NCI-H774 (cell line): ENCODE measurements around the gene CILP2.

Experiments
- DNase-seq: peaks from one replicate; lab custom pipeline; 2025; lab: John Stamatoyannopoulos, UW

CILP2 gene, protein sequence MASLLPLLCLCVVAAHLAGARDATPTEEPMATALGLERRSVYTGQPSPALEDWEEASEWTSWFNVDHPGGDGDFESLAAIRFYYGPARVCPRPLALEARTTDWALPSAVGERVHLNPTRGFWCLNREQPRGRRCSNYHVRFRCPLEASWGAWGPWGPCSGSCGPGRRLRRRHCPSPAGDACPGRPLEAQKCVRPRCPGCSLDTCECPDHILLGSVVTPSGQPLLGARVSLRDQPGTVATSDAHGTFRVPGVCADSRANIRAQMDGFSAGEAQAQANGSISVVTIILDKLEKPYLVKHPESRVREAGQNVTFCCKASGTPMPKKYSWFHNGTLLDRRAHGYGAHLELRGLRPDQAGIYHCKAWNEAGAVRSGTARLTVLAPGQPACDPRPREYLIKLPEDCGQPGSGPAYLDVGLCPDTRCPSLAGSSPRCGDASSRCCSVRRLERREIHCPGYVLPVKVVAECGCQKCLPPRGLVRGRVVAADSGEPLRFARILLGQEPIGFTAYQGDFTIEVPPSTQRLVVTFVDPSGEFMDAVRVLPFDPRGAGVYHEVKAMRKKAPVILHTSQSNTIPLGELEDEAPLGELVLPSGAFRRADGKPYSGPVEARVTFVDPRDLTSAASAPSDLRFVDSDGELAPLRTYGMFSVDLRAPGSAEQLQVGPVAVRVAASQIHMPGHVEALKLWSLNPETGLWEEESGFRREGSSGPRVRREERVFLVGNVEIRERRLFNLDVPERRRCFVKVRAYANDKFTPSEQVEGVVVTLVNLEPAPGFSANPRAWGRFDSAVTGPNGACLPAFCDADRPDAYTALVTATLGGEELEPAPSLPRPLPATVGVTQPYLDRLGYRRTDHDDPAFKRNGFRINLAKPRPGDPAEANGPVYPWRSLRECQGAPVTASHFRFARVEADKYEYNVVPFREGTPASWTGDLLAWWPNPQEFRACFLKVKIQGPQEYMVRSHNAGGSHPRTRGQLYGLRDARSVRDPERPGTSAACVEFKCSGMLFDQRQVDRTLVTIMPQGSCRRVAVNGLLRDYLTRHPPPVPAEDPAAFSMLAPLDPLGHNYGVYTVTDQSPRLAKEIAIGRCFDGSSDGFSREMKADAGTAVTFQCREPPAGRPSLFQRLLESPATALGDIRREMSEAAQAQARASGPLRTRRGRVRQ

DNA sequence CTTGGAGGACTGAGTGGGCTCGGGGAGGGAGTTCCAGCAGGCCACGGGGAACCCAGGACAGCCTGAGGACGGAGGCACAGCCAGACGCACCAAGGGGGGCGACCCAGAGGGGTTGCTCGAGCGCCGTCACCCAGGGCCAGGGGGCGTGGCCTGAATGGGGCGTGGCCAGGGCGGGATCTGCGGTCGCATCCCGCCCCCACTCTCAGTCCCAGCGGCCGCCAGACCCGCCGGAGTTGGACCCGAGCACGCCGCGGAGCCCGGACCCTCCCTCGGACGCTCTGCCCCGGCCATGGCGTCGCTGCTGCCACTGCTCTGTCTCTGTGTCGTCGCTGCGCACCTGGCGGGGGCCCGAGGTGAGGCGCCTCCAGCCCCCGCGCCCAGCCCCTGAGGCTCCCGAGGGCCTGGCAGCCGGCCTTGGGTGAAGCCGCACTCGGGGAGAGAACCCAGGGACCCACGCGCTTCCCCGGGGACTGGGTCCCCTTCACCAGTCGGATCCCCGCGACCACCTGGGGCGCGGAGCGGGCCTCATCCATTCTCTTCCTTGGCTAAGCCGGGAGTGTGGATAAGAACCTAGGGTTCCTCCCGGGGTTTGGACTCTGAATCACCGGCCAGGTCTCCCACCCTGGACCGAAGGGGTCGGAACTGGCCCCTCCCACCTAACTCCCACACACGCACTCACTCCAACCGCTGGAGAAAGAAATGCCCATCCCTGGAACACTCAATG lies at the start of gene CILP2:
CILP2 (plus strand) TSS at position 205 of the 724 bp plus-strand sequence; CDS start at position 290, 85 bp downstream.
- DNase-seq = peak; percentile 35

DNA sequence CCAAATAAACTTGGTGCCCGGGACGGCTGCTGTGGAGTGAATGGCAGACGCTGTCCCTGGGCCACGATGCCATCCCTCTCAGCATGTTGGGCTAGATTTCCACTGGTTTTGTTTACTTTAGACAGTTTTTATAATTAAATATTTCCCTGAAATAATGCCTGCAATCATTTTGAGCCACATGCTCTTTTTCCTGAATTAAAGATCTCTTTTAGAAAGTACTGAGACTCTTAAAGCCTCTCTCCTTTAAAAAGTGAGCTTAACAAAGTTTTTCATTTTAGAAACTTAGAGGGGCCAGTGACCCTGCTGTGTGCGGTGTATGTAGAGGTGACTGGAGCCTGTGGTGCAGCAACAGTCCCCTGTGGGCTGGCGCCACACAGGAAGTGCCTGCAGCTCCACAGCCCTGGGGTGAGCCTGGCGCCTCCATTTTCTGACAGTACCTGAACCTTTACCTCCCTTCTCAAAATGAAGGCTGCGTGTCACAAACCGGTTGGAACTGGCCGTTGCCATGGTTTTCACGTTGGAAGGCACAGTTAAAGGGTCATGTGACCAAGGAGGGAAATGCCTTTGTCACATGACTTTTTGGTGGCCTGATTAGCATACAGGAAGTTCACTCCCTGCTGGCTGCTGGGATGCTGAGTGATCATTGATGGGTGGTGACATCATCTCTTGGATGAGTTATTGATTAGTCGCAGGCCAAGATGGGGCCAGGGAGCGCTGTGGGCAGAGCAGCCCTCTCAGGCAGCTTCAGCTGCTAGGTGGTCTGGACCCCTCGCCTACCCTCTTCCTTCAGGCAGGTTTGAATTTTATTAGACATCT lies 49.0 kb upstream of the CILP2 start:
- DNase-seq = peak; percentile 20

DNA sequence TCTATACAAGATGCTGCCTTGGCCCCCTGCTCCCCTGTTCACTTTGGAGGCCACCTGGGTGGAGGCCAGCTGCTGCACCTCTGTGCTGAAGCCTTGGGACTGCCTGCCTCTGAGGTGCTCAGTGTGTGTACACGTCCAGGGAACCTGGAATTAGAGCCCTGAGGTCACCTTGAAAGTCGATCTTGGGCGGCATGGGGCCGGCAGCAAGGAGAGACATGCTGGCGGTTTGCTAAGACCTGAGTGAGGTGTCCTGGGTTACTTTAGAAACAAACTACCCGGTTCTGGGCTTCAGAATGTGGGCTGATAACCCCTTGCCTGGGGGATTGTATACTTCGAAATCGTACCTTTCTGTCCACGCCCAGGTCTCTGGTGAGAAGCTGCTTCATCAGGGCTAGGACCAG lies 48.3 kb upstream of the CILP2 start:
- no peak for DNase-seq

DNA sequence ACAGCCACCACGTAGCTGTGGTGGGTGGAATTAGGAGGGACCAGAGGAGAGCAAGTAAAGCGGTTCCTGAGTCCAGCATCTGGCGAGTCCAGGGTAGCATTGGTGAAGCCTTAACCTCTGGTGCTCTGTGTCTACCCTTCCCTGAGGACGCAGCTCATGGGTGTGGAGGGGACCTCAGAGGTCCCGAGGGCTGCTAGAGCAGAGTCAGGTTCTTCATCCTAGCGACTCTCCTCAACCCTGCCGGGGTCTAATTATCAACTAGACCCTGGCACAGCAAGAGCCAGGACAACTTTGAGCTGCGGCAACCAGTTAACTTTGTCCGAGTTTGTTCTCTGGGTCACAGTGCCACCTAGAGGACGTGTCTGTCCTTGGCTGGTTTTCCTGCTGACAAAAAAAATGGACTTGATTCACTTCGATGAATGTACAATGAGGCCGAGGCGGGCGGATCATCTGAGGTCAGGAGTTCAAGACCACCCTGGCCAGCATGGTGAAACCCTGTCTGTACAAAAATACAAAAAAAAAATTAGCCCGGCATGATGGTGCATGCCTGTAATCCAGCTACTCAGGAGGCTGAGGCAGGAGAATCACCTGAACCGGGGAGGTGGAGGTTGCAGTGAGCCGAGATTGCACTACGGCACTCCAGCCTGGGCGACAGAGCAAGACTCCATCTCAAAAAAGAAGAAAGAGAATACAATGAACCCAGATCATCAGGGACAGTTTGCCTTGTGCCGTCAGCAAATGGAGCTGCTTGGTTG lies 47.7 kb upstream of the CILP2 start:
- peak; percentile 39 for DNase-seq

DNA sequence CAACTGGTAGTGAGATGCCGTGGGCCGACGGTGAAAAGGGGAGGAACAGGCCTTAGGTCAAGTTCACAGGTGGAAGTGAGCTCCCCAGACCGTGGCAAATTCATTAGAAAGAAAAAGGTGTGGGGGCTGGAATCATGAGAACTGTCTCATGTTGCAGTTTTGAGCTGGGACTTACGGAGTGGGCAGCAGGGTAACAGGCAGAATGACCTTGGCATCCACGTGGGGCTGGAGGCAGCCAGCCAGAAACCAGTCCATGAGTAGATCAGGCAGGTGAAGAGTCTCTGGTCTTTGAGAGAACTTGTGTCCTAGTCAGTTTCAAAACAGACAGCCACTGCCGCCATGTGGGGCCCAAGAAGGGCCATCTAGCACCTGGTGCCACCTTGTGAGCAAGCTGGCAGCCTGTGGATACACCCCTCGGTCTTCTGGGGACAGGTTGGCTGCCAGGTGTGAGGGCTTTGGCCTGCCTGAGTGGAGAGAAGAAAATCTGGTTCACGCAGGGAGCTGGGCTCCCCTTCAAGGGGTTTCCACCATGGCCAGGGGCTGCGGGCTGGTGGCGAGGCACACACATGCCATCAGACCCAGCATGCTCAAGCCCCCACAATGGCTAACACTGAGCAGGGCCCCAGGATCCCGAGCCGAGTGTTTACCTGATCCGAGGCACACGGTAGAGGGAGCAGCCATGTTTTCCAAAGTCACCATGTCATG lies 46.6 kb upstream of the CILP2 start:
- no peak for DNase-seq

DNA sequence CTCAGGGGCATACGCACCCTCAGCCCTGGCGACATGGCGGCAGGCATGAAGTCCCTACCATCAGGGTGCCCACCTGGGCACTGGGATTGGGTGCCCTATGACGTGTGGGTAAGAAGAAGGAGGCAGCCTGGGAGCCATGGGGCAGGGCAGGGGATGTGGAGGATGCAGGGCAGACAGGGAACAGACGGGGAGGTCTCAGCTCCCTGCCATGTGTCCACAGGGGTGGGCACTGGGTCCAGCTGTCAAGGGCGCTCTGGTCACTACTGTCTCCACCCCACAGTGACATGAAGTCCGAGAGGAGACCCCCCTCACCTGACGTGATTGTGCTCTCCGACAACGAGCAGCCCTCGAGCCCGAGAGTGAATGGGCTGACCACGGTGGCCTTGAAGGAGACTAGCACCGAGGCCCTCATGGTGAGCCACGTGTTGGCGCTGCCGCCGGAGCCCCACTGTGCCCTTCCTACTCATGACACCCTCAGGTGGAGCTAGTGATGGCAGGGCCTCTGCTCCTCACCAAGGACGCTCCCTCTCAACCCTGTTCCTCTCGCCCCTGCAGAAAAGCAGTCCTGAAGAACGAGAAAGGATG lies 45.9 kb upstream of the CILP2 start:
- no peak for DNase-seq

DNA sequence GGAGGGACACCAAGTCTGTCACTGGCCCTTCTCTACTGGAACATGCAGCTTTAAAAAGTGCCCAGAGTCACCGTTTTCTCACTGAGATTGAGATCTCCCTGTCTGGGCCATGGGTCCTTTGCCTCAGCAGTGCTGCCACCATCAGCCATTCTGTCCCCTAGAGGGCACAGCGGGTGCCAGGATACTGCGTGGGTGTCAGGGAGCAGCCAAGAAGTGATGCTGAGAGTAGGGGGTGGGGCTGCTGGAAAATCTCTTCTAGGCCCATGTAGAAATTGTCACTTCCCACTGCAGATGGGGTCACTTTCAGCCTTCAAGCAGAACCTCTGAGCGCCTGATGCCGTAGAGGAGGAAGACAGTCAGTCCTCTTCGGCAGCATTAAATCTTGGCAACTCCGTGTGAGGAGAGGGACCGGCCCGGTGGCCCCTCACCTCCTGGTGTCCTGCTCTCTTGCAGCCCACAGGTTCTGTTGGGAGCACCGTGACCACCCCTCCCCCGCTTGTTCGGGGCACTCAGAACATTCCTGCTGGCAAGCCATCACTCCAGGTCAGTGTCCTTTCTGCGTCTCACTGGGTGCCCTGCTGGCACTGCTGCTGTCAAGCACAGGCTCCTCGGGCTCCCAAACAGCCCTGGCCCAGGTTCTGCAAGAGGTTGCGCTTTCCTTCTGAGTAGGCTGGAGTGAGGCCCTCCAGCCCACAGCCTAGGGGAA lies 44.1 kb upstream of the CILP2 start:
- DNase-seq = no peak

DNA sequence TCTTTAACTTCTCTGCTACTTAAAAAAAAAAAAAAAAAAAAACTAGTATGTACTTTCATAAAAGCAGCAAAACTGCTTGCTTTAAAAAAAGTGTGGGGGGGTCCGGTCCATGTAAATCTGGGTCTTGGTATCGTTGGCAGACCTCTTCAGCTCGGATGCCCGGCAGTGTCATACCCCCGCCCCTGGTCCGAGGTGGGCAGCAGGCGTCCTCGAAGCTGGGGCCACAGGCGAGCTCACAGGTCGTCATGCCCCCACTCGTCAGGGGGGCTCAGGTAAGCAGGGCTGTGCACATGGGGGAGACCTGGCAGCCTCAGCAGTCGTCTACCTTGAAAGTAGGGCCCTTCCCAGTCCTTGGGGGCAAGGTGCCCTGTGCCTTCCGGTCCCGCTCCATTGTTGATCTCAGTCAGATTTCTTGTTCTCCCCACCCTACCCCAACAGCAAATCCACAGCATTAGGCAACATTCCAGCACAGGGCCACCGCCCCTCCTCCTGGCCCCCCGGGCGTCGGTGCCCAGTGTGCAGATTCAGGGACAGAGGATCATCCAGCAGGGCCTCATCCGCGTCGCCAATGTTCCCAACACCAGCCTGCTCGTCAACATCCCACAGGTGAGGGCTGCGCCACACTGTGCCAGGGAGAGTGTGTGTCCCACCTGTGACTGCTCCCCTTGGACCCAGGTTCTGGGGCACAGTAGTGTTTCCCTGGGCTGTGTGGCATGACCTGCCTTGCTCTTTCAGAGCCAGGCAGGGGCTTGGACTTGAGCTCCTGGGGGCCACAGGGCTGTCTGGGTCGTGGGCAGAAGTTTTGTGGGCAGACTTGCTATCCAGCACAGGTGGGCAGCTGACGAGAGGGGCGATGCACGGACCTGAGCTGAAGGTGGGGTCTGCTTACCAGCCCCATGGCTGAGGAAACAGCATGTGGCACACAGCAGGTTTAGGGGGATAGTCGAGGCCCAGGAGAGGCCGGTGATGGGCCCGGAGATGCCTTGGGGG lies 42.2 kb upstream of the CILP2 start:
- DNase-seq = no peak

DNA sequence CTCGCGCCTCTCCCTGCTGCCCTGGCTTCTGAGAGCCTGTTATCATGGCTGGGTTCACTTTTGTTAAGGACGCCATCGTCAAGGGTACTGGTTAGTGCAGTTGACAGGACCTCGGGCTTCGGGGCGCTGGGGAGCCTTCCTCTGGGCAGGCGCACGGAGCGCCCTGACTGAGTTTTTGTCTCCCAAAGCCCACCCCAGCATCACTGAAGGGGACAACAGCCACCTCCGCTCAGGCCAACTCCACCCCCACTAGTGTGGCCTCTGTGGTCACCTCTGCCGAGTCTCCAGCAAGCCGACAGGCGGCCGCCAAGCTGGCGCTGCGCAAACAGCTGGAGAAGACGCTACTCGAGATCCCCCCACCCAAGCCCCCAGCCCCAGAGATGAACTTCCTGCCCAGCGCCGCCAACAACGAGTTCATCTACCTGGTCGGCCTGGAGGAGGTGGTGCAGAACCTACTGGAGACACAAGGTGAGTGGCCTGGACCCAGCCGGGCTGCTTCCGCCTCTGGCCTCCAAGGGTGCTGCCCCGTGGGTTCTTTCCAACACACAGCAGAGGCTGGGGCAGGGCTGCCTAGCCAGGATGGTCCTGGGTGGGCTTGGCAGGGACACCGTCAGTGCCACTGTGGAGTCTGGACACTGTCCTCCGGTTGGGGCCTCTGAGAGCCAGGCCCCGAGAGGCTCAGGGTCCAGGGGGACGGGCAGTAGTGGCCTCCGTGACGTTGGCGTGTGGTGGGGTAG lies 39.6 kb upstream of the CILP2 start:
- DNase-seq = no peak

DNA sequence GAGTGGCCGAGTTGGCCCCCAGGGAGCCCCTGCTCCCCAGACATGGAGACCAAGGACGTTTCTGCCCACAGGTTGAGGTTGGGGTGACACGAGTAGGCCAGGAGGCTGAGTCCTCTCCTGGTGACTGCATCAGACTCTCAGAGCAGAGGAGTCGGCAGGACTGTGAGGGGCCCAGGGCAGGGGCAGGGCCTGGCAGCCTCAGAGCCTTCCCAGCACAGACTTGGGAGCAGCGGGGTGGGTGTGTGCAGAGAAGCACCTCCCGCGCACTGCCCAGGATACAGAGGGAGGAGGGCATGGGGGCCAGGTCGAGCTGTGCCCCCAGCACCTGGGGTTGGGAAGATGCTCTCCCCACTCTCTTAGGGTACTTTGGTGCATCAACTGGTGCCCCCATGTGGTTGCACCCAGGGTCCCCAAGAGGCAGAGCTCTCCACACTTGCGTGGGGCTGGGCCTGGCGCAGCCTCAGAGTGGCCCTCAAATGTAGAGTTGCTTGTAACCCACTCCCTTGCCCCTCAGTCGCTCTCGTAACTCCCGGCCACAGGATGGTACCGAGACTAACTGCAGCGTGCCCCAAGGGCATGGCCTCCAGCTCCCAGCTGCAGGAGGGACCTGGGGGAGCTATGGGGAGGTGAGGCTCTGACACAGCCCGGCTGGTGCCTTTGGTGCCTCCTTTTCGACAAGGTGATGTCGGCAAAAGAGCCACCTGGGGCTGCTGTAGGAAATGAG lies 38.6 kb upstream of the CILP2 start:
- DNase-seq = no peak

DNA sequence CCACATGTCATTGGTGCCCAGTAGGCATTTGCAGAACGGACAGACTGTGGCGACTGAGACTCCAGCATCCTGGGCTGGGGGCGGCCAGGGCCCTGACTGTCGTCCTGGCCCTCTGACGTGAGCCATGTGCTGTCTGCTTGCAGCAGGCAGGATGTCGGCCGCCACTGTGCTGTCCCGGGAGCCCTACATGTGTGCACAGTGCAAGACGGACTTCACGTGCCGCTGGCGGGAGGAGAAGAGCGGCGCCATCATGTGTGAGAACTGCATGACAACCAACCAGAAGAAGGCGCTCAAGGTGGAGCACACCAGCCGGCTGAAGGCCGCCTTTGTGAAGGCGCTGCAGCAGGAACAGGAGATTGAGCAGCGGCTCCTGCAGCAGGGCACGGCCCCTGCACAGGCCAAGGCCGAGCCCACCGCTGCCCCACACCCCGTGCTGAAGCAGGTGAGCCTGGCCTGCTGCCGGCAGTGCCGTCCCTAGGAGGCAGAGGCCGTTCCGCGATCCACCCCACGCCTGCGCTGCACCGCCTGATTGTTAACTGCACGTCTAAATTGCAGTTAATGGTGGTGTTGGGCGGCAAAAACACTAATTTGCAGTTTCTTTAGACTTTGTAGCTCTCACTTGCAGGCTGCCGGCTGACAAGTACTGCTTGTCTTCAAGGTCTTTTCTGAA lies 37.0 kb upstream of the CILP2 start:
- DNase-seq = no peak

DNA sequence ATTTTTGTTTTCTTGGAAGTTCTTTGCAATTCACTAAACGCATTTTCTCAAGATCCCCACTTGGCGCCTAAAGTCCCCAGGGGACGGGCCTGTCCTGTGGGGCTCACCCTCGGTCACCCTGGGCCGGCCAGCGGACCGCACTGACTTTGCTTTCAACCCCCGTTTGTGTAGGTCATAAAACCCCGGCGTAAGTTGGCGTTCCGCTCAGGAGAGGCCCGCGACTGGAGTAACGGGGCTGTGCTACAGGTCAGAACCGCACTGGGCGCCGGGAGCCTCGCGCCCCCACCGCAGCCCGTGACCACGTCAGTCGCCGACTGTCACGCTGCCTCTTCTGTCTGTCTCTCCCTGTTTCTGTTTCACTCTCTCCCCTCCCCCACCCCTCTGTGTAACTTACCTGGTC lies 36.3 kb upstream of the CILP2 start:
- no peak for DNase-seq

DNA sequence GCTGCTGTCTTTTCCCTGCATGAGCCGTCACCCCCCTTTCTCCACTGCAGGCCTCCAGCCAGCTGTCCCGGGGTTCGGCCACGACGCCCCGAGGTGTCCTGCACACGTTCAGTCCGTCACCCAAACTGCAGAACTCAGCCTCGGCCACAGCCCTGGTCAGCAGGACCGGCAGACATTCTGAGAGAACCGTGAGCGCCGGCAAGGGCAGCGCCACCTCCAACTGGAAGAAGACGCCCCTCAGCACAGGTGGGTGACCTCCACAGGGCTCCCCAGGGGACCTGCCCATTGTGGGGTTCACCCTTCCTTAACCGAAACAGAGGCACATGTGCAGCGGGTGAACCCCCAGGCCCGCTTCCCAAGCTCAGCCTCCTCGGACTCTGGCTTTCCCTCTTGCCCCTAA lies 35.8 kb upstream of the CILP2 start:
- DNase-seq = no peak

DNA sequence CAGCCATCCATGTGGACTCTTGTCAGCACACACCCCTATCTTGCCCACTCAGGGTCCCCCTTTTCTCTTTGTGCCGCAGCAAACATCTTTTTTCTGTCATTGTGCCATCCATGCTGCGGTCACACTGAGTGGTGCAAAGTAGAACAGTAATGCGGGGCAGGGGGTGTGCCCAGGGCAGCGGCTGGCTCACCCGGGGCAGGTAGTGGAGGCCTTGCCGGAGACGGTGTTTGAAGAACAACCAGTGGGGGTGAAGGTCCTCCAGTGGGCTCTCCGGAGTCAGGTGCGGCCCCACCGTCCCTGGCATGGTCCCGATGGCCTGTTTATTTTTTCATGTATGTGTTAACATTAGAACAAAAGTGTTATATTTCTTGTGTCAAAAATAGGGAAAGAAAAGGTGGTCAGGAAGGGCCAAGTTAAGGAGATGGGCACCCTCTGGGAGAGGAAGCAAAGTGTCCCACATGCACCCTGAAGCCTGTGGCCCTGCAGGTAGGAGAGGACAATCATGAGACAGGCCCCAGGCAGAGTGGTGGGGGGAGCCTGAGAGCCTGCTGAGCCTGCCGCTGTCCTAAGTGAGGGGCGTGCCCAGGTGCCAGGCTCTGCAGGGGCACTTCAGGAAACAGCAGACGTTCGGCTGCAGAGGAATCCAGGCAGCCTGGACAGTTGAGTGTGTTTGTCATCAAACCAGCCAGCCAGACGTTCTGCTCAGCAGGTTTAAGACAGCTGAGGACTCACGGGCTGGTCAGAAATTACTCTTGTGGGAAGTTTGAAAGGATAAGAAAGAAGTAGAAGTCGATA lies 35.1 kb upstream of the CILP2 start:
- no peak for DNase-seq
